CD4-positive, alpha-beta T cell treated with Interleukin-4 for 4 hours (primary cell): ENCODE measurements around the gene NPAS3.

Source experiments
- DNase-seq: peaks from one replicate; pipeline ENCODE4 v3.0.0-alpha.2; 2020

NPAS3 gene

DNA sequence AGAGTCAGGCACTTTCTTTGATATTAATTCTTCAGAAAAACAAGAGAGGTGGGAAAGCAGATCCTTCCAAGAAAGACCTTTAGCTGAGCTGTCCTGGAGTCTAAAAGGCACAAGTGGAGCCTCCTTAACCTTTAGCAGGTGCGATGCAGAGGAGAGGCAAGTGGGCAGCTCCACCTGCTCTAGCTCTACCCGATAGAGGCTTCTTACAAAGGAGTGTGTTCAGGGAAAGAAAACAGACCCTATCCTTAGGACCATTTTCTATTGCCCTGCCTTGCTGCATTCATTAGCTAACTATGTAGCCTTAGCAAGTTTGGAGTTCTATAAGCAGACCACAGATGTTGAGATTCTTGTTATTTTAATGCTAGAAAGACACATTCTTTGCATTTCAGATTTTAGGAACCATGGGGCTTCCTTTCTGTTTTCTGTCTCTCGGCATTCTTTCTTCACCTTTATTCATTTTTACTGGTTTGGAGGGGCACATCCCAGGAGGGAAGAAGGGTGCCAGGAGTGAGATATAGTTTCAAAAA lies 797.7 kb downstream of the NPAS3 start:
- DNase-seq = no peak

DNA sequence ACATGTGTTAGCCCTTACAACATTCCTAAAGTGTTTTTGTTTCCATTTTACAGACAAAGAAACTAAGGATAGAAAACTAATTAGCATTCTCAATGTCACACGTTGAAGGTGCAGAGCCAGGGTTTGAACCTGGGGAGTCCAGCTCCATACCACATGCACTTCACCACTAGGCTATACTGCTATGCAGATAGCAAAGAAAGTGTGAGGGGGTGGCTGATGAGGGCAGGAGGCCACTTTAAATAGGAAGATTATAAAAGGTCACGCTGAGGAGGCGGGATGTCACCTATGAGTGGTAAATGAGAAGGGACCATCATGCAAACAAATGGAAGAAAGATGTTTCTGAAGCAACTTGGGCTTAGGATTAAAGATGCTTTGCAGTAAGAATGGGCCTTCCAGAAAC lies 798.3 kb downstream of the NPAS3 start:
- no peak for DNase-seq

DNA sequence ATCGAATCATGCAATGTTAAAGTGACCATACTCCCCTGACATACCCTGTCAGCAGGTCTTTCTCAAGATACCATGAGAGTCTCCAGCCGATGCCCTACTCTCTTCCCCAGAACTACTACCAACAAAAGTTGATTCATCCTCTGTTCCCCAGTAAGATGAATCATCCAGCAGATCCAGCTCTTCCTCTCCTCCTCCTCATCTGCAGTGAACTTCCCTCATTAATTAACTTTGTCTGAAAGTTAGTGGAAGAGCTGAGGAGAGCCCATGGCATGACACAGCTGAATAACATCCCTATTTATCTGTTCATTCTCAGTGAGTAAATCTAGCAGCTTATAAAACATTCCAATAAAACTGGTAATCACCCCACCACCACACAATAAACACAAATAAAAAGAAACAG lies 798.8 kb downstream of the NPAS3 start:
- no peak for DNase-seq

DNA sequence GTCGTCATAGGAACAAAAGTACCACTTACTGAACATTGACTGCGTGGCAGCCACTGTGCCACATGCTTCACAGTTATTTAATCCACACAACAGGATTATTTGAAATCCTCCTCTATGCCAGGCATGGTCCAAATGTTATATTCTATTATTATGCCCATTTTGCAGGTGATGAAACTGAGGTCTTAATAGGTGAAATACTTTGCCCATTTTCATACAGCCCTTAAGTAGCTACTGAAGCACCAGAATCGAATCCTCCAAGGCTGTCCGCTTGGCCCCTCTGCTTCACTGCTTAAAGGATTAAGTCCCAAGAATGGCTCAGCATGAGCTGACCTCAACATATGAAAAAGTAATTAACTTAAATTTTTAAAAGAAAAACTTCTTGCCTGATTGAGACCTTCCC lies 799.4 kb downstream of the NPAS3 start:
- DNase-seq = no peak

DNA sequence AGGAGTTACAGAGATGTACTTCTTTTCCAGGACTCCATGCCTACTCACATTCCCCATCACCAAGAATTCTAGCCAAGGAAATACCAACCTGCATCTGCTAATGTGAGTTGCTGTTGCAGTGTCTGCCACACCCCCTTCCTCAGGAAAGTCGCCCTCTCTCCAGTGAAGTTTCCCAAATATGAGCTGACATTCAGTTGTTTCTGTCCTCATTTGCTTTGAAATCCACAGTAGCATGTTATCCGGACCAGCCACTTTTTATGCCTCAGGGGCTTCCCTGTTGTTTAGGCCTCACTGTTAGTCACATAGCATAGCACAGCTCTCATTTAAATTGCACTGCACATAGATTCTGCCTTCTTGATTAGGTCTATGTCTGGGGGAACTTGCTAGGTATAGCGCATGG lies 799.8 kb downstream of the NPAS3 start:
- DNase-seq = no peak

DNA sequence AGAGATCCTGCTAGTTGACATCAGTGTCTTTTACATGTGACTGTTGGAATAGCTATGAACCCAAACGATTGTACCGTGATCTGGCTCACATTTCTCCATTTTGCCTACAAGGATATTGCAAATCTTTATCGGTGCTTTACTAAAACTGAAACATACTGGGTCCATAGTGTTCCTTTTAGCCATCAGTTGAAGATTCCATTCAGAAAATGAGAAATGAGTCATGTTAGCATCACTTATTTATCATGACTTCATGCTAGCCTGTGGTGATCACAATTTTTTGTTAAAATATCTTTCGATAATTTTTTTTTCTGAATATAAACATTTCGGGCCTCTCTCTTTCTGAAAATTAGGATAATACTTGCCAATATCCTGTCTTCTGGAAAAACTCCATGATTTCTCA lies 801.9 kb downstream of the NPAS3 start:
- DNase-seq = no peak

DNA sequence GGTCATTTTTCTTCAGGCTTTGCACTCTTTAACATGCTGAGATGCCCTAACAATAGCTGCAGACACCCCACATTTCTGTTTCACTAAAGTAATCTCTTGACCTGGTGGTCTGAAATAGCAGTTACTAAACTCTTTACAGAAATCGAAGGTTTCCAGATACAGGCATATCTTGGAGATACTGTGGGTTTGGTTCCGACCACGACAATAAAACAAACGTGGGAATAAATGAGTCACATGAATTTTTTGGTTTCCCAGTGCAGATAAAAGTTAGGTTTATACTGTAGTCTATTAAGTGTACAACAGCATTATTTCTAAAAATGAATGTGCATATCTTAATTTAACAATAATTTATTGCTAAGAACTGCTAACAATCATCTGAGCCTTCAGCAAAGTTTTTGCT lies 803.5 kb downstream of the NPAS3 start:
- no peak for DNase-seq

DNA sequence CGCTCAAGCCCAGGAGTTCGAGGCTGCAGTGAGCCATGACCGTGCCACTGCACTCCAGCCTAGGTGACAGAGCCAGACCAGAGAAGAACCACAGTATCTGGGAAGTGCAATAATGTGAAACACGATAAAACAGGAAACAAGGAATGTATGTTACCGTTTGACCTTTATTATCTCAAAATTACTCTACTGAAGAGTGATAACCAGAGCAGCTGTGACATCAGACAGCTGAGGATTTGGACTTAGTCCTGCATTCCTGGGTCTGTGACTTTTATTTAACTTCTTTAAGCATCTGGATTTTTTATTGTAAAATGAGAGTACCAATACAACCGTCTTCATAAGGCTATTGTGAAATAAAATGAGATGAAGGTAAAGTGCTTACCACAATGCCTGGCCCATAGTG lies 806.5 kb downstream of the NPAS3 start:
- no peak for DNase-seq

DNA sequence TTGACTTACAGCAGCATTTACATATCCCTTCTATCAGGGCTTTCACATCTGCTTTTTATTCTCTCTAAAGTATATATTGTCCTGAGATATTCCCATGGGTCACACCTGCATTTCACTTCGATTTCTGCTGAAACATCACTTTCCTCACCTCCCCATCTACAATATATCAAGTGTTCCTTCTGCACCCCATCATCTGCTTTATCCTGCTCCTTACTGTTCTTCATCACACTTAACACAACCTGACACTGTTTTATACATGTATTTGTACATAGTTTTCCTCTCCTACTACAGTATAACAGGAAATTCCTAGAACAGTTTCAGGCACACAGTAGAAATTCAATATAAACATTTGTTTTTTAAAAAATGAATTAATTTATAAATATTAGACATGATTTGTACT lies 809.1 kb downstream of the NPAS3 start:
- DNase-seq = no peak

DNA sequence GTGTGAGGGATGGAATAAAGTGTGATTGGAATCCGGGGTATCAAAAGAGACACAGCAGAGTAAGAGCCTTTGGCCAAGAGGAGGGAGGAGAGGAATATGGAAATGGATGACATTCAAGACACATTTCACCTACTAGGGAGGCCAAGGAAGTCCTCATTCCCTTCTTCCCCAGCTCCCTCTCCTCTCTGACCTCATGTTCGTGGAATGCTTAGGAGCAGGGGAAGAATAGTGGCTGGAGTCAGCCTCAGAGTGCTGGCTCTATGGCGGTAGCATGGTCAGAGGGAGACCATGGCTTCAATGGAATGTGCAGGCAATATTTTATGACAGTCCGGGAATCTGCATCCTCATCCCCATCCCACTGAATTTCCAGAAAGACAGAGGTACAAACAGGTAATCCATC lies 815.6 kb downstream of the NPAS3 start:
- DNase-seq = no peak

DNA sequence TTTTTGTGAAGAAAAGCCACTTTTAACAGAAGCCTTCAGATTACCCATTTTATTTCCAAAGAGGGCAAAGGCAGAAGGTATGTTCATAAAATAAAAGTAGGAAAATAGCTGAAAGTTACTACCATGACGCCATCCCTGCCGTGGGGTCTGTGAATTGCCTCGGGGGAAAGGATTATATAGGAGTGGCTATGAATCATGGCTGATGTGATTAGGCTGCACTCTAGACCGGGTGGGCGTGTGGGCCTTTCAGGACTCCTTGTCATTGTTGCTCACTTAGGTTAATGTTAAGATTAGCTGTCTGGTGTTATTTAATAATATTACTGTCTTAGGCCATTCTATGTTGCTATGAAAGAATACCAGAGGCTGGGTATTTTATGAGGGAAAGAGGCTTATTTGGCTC lies 816.7 kb downstream of the NPAS3 start:
- DNase-seq = no peak

DNA sequence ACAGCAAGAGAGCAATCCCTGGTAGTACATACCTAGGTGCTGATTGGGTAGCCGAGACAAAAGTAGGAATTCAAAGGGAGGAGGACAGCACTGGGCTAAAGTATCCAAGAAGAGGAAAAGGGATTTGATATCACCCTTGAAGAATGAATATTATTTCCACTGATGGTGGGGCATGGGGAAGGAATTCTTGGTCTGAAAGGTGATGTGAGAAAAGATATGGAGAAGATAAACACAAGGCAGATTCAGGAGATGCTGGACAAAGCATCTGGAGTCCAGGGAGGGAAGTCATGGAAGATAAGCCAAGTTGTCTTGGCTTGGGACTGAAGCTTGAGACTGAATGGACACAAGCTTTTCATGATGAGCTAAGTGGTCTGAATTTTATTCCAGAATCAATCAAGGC lies 818.2 kb downstream of the NPAS3 start:
- DNase-seq = no peak

DNA sequence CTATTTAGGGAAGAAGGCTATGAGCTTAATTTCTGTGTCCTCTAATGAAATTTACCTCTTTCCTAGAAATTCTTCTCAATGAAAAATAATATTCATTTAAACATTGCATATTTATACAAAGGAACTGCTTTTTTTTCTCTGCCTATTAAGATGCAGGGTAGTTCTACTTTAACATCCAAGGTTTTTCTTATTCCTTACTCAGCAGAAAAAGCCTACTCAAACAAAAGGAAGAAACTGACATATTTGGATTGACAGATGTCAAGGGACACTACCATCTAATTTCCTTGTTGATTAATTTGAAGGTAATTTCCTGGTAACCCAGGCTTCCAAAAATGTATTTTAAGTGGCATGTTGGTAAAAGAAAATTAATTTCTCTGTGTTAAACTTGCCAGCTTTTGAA lies 819.9 kb downstream of the NPAS3 start:
- DNase-seq = no peak

DNA sequence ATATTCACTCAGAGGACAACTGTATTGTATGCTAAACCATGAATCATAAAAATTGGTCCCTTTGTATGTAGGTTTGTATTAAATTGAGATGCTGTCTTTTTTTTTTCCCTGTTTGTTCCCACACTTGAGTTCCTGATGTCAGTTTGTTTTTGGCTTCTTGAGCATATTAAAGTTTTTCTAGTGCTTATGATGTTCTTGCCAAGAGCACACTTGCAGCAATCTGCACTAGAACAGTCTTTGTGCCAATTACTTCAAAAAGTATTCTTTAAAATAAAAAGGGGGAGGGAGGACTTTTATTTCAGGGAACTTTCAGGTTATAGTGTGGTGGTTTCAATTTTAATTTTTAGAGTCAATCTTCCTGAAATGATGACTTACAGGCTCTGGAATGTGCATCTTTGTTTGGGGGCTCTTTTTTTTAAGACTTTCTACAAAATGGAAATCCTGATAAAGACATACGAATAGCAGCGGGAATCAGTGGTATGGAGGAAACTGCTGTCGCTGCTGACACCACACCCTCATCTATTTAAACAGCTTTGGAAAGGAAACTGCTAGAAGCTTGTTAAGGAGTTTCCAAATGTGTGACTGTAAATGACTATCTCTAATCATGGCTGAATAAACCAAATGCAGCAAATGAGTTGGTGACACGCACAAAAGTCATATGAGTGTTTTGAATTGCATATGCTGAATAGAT lies 823.6 kb downstream of the NPAS3 start:
- no peak for DNase-seq

DNA sequence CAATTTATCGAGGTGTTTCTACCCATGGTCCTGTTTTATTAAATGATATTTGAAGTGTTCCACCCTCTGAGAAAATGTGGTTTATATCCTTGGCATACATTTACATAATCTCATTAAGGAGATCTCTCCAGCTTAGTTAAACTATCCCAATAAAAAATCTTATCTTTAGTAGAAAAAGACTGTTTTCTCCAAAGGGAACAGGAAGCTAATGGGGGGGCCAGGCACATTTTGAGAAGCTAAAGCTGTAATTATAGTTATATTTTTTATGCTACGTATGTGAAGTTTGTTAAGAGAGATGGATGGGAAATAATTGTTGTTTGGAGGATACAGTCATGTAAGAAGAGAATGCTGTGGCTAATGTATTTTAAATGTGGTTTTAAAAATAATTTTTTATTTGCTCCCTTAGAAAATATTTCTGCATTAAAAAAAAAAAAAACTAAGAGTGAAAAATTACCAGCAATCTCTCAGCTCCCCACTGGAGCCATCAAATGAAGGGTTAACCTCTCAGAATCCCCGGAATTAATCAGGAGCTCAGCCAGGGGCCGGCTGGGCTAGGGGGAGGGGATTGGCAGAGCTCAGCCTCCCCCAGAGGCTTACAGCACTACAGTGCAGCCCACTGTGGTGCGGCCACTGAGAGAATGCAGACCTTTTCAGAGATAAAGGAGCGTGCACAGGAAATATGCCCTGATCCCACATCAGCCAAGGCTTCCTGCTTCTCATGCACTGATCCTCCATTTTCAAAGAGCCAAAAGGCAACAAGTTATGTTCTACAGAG lies 826.4 kb downstream of the NPAS3 start:
- no peak for DNase-seq

DNA sequence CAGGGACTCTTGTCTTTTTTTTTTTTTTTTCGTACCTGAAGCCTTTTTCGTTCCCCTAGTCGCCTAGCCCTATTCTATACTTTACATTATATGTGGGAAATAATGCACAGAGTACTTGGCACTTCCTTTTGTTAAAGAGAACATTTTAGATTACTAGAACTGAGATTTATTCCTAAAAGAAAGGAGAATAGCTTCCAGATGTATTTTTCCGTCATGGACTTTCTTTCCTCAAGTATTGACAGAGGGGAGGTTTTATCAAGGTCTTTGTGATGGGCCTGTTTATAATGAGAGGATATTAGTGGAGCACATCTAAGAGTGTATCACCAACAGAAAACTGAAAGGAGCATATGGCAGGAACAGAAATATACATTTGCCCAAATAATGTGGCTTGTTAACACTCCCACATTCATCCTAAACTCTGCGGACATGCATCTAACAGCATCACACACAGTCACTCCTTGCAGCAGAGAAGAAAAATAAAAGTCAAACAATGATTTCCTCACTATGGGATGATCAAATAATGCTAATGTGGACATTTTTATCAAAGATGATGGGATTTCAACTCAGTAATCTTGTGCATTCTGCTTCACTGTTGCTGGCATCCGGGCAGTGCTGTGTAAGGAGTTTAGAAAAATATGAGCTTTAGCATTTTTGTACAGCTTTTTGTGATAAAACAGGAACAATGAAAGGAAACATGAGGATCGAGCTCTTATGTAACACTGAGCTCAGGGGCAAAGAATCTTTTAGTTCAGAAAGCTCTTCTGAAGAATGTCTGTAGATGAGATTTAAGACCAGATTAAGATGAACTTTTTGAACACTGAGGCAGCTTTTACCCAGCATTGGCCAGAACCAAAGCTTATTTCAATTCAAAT lies 829.1 kb downstream of the NPAS3 start:
- no peak for DNase-seq

DNA sequence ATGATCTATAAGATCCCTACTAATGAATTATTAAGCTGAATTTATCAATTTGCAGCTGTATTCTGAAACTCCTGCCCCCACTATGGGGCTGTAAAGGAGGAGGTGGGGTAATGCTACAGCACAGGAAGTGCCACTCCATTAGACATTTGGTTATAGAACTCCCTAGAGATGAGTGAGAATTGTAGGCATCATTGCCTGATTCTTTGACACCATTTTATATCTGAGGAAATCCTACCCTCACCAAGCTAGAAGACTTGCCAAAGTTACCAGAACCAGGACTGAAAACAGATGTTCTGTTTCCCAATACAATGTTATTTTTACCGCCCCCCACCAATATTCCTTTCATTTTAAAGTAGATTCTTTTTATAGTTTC lies 829.8 kb downstream of the NPAS3 start:
- DNase-seq = no peak

DNA sequence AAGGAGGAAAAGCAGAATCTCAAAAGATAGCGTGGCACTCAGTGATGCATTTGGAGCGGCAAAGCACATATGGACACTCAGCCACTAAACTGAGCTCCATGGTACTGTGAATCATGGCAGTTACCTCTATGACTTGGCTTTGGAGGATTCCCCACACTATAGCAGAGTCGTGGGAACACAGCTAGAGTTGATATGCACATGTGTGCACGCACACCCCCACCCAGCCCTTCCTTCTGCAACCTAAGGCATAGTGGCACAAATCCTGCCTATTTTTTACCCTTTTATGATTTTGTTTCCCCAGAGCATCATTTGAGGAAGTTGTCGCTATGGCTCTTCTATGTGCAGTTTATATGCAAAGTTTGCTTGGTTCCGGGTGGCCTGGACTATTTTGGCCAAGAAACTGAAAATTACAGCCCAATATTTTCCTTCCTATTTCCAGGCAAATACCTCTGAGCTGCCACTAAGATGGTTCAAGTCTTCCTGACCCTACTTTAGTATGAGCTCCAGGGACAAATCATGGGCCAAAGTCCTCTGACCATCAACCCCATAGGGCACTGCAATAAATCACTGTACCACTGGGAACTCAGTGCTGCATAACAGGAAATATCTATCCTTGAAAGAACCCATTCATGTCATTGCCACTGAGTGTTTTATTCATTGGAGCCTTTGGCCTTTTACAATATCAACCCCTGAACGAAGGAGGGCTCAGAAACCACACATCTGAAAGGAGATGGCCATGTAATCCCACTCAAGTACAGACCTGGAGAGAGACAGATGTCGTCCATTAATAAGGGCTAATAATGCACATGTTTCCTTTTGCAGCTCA lies 834.7 kb downstream of the NPAS3 start:
- no peak for DNase-seq

DNA sequence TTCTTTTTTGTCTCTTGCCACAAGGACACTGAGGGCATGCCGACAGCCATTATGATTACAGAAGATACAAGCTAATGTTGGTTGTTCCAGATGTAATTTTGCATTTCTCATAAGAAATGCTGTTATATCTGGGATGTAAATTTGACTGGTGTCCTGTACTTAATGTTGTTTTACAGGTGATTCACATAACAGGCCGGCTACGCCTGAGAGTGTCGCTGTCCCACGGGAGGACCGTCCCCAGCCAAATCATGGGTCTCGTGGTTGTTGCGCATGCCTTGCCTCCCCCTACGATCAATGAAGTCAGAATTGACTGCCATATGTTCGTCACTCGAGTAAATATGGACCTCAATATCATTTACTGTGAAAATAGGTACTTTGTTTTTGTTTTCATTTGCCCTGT lies 835.5 kb downstream of the NPAS3 start:
- no peak for DNase-seq

DNA sequence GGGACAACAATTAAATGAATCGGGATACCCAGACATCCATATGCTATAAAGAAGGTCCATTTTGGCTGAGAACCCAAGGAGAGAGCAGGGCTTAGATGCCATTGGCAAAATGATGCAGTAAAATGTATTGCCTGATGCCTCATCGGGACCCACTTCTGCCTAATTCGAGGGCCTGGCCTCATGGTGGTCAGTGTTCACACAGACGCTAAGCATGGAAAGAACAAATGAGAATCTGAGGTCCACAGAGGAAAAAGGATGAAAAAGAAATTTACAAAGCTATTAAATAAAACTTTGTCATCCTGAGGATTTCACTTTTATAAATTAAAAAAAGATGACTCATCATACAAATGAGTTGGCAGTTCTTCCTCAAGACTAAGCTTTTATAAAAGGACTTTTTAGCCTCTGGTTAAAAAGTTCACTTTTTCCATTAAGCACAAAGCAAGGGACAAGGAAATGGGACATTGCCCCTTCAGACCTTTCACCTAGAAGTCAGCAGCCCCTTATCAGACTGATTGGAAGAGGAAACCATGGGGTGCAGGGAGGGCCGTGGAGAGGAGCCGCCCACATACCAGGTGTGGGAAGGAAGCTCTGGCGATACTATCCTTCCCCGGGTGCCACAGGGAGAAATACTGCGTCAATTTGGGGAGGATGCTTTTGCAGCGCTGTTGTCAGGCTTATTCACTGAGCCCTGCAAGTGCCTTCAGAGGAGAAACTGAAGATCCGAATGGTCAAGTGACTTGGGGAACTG lies 836.2 kb downstream of the NPAS3 start:
- DNase-seq = no peak

DNA sequence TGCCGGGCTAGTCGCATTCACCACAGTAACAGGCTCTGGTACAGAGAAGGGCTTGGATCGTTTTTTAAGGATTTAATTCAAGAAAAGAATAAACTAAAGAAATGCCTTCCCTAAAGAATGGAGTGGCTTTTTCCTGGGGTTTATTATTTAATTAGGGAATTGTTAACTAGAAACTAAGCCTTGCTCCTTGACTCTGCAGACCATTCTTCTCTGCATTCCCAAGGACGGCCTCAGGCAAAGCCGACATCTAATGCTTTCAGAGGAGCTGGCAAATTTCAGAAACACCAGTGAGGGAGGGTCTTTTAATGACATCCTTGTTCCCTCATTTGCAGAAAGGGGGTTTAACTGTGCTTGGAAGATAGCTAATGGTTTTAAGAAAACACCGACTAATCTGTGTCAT lies 838.2 kb downstream of the NPAS3 start:
- no peak for DNase-seq

DNA sequence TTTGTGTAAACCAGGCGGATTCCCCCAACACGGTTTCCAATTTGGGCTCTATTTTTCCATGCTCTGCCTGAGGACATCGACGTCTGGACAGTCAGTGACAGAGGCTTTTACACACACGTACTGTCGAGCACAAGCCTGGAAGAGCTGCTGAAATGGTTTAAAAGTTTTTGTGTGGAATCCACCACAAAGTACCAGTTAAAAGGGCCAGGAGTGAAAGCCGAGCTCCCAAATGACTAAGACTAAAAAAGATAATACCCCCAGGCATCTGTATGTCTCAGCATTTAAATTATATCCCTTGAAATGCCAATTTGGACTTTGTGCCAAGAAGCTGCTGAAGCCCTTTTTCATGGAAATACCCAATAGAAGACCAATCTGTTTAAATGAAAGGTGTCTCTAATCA lies 839.0 kb downstream of the NPAS3 start:
- no peak for DNase-seq
